DMS79 treated with DMSO at 0.1 percent for 48 hours (cell line): ENCODE results near the gene DCTPP1.

Experiments used
- DNase-seq: peaks from one replicate; lab custom pipeline; 2025; lab: John Stamatoyannopoulos, UW

DCTPP1 gene

GRCh38 chr16:30447512-30448226 lies 17.8 kb upstream of the DCTPP1 start:
- no peak for DNase-seq

DNA sequence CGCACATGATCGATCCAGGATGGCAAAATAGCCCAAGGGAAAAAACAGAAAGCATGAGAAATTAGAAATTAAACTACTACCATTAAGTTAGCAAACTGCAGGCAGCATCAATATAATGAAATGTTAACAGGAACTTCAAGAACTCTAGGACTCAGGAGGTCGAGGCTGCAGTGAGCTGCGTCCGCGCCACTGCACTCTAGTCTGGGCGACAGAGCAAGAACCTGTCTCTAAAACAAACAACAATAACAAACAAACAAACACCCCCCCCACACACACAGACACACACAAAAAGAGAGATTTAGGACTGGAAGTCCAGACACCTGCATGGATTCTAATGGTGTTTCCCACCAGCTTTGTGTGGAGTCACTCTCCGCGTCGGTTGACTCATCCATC lies 16.4 kb upstream of the DCTPP1 start:
- no peak for DNase-seq

DNA sequence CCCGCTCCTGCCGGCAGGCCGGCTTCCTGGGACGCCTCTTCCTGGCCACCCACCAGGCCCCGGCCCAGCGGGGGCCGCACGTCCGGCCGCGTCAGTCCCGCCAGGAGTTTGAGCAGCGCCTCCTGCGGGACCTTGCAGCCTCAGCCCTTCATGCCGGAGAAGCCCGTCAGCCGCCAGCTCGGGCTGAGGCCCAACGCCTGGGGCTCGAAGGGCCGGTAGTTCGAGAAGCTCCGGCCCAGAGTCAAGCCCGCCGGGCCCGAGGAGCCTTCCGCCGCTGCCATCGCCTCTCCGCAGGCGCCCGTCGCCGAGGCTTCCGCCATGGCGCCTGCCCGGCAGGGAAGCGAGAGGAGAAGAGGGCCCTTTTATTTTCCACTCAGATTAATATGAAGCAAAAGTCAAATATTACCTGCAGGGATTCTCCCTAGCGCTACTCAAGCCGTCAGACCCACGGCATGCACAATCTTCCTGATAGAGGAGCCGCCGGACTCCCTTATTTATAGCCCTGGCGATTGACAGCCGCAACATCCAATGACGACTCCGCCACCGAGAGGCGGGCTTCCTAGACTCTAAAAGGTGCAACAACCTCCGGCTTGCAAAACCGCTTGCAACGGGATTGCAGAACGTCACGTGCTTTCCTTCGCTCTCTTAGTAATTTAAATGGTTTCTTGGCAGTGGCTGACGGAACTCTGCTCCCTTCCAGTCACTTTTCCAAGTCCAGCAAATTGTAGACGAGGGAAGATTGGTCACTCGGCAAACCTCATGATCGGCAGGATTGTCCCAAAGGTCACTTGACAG lies 15.8 kb upstream of the DCTPP1 start, which contains the start of gene SEPHS2:
SEPHS2 (minus strand) TSS at position 467 of the 795 bp plus-strand sequence; CDS start at position 320, 147 bp downstream.
- peak; percentile 97 for DNase-seq

- DNase-seq, result no peak
These were observed 15.2 kb upstream of the DCTPP1 start for GRCh38 chr16:30445149-30445407.

DNA sequence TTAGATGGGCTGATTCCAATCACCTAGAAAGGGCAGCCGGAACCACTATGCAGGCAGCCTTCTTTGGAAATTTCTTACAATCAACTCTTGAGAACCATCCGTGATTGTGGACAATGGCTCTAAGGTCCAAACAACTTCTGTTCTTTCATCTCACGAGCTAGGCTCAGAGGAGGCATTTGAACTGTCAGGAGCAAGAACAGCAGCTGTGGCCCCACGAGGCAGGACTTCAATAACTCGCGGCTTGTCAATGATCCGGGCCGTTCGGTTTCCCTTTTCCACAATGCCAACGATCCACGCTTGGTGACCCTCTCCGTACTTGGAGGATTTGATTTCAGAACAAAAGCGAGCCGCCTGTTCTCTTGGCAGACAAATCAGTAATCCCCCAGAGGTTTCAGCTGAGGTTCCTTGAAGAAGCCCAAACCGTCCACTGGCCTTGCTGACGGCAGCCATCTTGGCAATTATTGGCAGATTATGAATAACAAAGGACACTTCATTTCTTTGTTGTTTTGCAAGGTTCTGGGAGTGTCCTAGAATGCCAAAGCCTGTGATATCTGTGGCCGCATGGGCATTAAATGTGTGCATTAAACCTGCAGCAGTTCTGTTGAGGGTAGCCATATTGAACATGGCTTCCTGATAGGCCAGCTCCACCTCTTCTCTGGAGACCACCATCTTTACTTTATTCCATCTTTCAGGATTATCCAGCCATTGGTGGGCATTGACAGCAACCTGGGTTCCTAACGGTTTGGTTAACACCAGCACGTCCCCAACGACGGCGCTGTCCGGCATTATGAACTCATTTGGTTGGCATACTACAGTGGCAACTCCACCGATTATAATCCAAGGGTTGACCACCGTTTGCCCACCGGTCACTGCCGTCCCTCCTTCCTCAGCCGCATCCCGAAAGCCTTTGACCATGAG lies 14.7 kb upstream of the DCTPP1 start:
- peak; percentile 9 for DNase-seq

DNA sequence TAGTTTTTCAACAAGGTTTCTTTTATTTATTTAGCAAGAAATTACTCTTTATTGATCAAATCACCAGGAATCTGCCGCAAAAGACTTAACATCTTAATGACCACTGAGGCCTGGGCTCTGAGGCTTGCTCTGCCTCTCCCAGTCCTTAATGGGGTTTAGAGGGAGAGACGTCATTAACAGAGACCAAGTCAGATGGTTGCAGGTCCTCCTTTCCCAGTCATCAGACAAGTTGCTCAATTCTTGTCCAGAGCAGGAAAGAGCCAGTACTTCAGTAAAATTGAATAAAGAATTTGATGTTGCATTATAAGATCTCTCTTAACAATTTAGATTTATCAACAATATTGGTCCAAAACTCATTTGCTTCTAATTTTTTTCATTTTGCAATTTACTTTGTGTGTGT lies 13.8 kb upstream of the DCTPP1 start:
- no peak for DNase-seq

DNA sequence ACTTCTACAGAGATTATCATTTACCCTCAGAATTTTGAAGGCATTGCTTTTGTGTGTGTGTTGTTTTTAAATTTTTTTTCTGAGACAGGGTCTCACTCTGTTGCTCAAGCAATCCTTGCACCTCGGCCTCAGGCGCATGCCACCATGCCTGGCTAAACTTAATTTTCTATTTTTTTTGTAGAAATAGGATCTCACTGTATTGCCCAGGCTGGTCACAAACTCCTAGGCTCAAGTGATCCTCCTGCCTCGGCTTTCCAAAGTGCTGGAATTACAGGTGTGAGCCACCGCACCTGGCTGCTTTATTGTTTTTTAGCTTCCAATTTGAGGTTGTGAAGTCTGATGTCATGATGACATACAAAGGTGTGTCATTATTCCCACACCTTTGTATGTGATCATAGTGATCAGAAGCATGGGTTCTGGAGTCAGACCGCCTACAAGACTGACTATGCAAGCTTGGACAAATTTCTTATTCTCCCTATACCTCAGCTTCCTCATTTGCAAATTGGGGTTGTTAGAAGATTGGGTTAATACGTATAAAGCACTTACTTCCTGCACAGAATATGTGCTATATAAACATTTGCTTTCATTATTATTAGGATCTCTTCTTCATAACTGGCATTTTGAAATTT lies 10.0 kb upstream of the DCTPP1 start:
- no peak for DNase-seq

GRCh38 chr16:30438835-30439234 lies 9.0 kb upstream of the DCTPP1 start:
- DNase-seq, result no peak

- peak; percentile 84 for DNase-seq
These were observed 7.7 kb upstream of the DCTPP1 start for GRCh38 chr16:30437511-30438046.

DNA sequence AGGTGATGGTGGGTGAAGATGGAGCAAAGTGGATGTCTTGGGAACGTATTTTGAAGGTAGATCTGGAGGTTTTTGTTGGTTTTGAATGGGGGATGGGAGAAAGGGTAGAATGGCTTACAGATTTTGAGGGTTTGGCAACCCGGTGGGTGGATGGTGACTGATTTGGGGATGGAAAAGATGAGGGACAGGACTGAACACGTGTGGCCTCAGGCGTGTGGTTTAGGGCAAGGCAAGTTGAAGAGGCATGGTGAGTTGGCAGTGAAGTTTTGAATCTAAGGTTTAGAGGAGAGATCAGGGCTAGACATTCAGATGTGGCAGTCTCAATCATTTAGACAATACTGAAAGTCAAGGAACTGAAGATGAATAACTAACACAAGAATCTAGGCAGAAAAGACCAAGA lies 5.0 kb upstream of the DCTPP1 start:
- DNase-seq, result no peak

DNA sequence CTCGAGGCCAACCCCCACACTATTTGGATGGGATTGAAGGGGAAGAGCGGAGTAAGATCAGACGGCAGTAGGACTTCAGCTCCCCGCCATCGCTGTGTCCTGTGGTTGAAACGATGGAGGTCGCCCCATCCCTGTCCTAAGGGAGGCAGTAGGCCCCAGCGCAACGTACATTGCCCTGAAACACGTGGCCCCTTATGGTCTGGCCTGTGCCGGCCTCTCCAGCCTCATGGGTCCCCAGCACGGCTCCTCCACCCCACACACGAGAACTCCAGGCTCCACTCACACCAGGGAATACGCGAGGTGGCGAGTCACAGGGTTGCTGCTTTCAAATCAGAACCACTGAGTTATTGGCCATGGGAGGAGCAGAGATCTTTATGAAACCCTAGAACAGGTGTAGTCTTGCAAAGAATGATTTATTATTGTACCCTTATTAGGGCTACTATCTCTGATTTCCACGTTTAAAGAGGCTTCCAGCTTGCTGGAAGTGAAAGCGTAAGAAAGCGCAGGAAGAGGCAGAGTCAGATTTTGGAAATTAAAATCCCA lies 669 bp upstream of the DCTPP1 start:
- DNase-seq, result no peak

DNA sequence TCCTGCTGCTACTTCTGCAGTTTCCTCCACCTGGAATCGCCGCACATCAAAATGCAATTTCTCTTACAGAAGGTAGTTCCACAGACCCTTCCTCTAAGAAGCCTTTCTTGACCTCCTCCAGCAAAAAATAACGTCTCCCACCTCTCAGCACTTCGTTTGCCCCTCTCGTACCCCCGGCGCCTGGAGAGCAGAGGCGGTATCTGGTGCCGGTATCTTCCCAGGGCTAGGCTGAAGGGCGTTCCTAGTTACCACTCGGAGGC lies 482 bp downstream of the DCTPP1 start:
- no peak for DNase-seq

DNA sequence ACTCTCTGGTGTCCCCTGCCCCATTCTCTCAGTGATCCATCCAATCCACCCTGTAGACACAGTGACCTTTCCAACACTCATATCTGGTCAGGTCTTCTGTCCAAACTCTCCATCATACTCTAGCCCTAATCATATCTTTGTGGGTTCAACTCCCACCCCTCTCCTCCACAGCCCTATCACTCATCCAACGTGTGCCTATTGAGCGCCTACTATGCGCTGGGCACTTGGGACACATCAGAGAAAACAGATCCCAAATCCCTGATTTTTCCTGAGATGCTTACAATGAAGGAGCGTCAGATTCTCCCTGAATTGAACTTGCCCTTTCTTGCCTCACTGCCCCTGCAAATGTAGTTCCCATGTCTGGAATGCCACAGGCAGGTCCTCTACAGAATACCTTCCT lies 1.8 kb downstream of the DCTPP1 start:
- DNase-seq, result no peak

DNA sequence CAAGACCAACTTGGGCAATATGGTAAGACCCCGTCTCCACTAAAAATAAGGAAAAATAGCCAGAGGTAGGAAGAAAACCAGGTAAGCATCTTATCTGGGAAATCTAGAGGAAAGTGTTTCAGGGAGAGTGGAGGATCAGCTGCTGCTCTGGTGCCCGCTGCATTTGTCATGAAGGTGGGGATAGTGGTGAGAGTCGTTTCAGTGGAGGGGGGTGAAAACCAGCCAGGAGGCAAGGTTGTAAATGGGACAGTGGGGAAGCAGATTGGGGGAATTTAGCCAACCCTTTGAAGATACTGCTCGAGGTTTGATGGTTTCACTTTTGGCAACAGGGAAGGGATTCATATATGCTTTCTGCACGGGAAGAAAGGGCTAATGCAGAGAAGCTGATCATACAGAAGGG lies 8.8 kb downstream of the DCTPP1 start:
- no peak for DNase-seq

DNA sequence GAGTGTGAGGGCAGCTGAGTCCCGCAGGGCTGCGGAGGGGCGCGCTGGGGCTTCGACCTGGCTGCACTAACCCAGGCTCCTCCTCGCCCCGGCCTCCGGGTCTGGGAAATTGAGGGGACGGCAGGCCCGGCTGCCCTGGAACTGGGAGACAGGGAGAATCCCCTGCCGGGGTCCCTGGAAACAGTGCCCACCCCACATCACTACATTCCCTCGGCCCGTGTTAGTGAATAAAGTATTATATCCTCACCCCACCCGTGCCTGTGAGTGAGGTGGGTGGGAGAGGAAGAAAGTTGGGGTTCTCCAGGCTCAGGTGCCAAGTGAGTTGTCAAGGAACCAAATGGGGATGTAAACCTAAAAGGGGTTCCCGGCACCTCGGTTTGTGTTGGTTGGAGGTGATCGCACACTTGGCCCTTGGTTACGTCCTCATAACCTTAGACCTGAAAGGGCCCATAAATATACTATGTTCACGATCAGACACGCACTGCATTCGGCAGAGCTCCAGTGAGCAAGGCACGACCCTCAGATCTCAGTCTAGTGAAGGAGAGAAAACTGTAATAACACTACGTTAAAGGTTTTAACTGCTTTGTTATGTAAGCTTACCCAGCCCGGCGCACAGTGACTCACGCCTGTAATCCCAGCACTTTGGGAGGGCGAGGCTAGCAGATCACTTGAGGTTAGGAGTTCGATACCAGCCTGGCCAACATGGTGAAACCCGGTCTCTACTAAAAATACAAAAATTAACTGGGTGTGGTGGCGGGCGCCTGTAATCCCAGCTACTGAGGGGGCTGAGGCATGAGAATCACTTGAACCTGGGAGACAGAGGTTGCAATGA lies 11.3 kb downstream of the DCTPP1 start:
- DNase-seq, result no peak

DNA sequence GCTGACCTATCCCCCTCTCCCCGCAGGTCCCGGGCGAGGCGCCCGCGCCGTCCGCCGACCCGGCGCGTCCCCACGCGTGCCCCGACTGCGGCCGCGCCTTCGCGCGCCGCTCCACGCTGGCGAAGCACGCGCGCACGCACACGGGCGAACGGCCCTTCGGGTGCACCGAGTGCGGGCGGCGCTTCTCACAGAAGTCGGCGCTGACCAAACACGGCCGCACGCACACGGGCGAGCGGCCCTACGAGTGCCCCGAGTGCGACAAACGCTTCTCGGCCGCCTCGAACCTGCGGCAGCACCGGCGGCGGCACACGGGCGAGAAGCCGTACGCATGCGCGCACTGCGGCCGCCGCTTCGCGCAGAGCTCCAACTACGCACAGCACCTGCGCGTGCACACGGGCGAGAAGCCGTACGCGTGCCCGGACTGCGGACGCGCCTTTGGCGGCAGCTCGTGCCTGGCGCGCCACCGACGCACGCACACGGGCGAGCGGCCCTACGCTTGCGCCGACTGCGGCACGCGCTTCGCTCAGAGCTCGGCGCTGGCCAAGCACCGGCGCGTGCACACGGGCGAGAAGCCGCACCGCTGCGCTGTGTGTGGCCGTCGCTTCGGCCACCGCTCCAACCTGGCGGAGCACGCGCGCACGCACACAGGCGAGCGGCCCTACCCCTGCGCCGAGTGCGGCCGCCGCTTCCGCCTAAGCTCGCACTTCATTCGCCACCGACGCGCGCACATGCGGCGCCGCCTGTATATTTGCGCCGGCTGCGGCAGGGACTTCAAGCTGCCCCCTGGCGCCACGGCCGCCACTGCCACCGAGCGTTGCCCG lies 12.1 kb downstream of the DCTPP1 start:
- peak; percentile 85 for DNase-seq

- DNase-seq, result no peak
These were observed 13.0 kb downstream of the DCTPP1 start for GRCh38 chr16:30416624-30417528.

DNA sequence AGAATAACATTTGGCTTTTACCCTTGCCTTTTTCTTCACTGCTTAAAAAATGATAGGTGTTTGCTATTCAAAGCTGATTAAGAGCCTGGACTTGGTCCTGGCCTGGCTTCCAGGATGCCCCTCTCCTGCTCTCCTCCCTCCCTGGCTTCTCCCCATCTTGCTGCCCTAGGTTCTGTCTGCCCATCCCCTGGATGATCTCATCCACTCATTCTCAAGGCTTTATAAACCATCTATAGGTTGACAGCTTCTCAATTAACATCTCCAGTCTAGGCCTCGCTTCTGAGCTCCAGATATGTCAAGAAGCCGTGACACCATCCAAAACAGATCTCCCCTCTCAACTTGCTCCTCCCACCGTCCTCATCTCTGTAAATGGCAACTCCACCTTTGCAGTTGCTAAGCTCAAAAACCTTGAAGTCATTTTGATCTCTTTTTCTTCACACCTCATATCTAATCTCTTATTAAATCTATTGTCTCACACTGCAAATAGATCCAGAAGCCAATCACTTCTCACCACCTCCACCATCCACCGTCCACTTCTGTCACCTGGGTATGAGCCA lies 13.7 kb downstream of the DCTPP1 start:
- no peak for DNase-seq

DNA sequence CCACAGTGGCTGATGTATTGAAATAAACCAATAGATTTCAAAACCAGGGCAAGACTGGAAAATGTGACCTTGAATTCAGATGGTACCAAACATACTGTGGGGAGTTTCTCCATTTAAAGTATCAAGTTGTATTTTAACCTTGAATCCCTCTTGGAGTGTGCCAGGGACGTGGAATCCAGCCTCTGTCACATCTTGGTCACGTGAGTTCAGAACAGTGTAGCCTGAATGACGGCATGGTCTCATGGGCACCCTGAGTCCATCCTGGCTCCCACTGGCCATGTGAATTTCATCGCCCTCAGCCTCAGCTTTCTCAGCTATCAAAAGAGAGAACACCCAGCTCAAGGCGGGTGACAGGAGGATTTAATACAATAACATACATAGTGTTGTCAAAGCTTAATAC lies 15.7 kb downstream of the DCTPP1 start:
- no peak for DNase-seq
